Breast epithelium (tissue), 3 donors: ENCODE measurements around the gene IMP3.

Source experiments
- POLR2A ChIP-seq: fragments of 450-650 bp; IDR thresholded peaks from one replicate; pipeline ENCODE4 v1.6.1; 2016; ENCODE audit warnings: antibody characterized with exemption, mild to moderate bottlenecking, moderate library complexity
- POLR2AphosphoS5 ChIP-seq, 3 donors: sonication (generic); formaldehyde crosslinking; IDR thresholded peaks; one replicate each; pipeline ENCODE4 v1.6.1; 2017; ENCODE audit warnings: antibody characterized with exemption in 3 of 3
- TF ChIP-seq, protein P1 (sequence below), 3 donors: fragments of 450-650 bp; IDR thresholded peaks; one replicate each; pipeline ENCODE4 v1.5.1; 2016 to 2017; ENCODE audit warnings: antibody characterized with exemption in 3 of 3, mild to moderate bottlenecking in 3 of 3, moderate library complexity in 3 of 3

DNA sequence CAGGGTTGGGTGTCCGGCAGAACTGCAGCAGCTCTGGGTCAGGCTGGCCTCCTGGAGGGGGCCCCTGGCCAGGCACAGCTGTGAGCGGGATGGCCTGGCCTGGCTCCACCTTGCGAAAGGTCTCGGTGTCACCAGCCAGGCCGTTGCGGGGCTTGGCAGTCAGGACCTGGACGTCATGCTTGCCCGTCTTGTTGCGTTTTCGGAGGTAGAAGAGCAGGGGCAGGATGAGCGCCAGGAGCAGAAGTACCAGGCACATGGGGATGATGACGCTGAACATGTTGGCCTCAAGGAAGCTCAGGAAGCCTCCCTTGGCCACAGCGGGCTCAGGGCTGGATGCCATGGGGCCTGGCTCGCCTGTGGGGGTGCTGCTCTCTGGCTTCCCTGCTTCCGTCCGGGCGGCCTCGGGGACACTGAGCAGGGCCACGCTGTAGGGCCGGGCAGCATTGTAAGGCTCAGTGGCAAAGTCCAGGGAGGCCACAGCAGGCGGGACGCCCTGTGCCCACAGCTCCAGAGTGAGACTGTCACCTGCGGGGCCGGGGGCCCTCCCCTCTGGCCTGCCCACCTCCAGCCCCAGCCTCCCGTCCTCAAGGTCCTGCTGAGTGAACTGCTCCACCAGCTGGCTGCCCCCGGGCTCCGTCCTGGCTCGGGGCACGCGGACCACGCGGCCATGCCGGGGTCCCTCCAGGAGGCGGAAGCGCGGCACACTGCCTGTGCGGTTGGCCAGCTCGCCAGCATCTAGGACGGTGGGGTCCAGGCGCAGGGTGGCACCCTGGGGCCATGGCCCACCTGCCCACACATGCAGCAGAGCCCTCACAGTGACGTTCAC, 35.8 kb upstream of the IMP3 start:
- TF ChIP-seq, protein P1, sequence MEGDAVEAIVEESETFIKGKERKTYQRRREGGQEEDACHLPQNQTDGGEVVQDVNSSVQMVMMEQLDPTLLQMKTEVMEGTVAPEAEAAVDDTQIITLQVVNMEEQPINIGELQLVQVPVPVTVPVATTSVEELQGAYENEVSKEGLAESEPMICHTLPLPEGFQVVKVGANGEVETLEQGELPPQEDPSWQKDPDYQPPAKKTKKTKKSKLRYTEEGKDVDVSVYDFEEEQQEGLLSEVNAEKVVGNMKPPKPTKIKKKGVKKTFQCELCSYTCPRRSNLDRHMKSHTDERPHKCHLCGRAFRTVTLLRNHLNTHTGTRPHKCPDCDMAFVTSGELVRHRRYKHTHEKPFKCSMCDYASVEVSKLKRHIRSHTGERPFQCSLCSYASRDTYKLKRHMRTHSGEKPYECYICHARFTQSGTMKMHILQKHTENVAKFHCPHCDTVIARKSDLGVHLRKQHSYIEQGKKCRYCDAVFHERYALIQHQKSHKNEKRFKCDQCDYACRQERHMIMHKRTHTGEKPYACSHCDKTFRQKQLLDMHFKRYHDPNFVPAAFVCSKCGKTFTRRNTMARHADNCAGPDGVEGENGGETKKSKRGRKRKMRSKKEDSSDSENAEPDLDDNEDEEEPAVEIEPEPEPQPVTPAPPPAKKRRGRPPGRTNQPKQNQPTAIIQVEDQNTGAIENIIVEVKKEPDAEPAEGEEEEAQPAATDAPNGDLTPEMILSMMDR (IDR thresholded peaks at IDR 0.05) = no peak
- TF ChIP-seq POLR2A (no peak), POLR2AphosphoS5 (IDR thresholded peaks at IDR 0.05) (no peak)
